Endometrial microvascular endothelial cells (primary cell): Measurements from ENCODE around the gene LHX4. TPM values are rescaled to one million over a fixed set of nuclear protein-coding genes. Genes with fewer than 3 reads are reported as not detected.

Experiments
- in situ Hi-C: cut with HindIII; loops from 2 replicates; pipeline ENCODE4 v1.10.0; 2017; ENCODE audit warnings: low sequenced_read_pairs, low pct_unique_long_range_greater_than_20kb; ENCODE audit errors: inconsistent ontology term
- total RNA-seq: library from RNA; depleted of rRNA; stranded (reverse); fragments of >200 nt; gene quantifications from one replicate; pipeline ENCODE4 v1.2.3, GENCODE V29; 2015; ENCODE audit errors: inconsistent ontology term

The LHX4 gene
- total RNA-seq, 1 donor from 2014 or later = not detected

- in situ Hi-C loops = no loop called here
Measured at GRCh38 chr1:180237869-180238476, 7.9 kb downstream of the LHX4 start.

- in situ Hi-C loops = no loop called here
Measured at GRCh38 chr1:180238675-180239074, 8.6 kb downstream of the LHX4 start.

GRCh38 chr1:180239145-180240096 lies 9.4 kb downstream of the LHX4 start:
- in situ Hi-C loops = no loop called here

GRCh38 chr1:180241716-180242544 lies 11.9 kb downstream of the LHX4 start:
- in situ Hi-C loops = no loop called here

- in situ Hi-C loops = no loop called here
Measured at GRCh38 chr1:180243517-180244221, 13.6 kb downstream of the LHX4 start.

GRCh38 chr1:180244840-180245239 lies 14.8 kb downstream of the LHX4 start:
- in situ Hi-C loops = no loop called here

- in situ Hi-C loops = no loop called here
Measured at GRCh38 chr1:180246579-180246978, 16.5 kb downstream of the LHX4 start.

GRCh38 chr1:180247061-180247460 lies 17.0 kb downstream of the LHX4 start:
- in situ Hi-C loops = no loop called here

- in situ Hi-C loops = no loop called here
Measured at GRCh38 chr1:180247580-180247979, 17.5 kb downstream of the LHX4 start.

GRCh38 chr1:180248176-180248575 lies 18.1 kb downstream of the LHX4 start:
- in situ Hi-C loops = no loop called here

- in situ Hi-C loops = no loop called here
Measured at GRCh38 chr1:180248731-180249681, 18.9 kb downstream of the LHX4 start.

- in situ Hi-C loops = no loop called here
Measured at GRCh38 chr1:180249725-180250498, 19.8 kb downstream of the LHX4 start.

GRCh38 chr1:180250499-180250770 lies 20.4 kb downstream of the LHX4 start:
- in situ Hi-C loops = no loop called here

GRCh38 chr1:180250883-180251509 lies 20.9 kb downstream of the LHX4 start:
- in situ Hi-C loops = no loop called here

- in situ Hi-C loops = no loop called here
Measured at GRCh38 chr1:180251526-180252305, 21.7 kb downstream of the LHX4 start.
